GM18907 (cell line): ENCODE results near the gene ADIPOQ.
"Not testable (repeated sequence)": the region's sequence is repeated elsewhere in the genome, so short reads cannot be mapped to it uniquely, and the experiment has no call there.

Source experiments
- ATAC-seq: cut with Tn5 transposase; IDR thresholded peaks from one replicate; pipeline ENCODE4 v1.9.1; 2021; ENCODE audit warnings: mild to moderate bottlenecking, moderate library complexity; ENCODE audit not compliant: unreplicated experiment

Gene ADIPOQ

GRCh38 chr3:186842426-186843038, at the start of gene ADIPOQ:
ADIPOQ (plus strand) TSS chr3:186842710; CDS start chr3:186853059, 10,349 bp downstream.
- no peak for ATAC-seq

DNA sequence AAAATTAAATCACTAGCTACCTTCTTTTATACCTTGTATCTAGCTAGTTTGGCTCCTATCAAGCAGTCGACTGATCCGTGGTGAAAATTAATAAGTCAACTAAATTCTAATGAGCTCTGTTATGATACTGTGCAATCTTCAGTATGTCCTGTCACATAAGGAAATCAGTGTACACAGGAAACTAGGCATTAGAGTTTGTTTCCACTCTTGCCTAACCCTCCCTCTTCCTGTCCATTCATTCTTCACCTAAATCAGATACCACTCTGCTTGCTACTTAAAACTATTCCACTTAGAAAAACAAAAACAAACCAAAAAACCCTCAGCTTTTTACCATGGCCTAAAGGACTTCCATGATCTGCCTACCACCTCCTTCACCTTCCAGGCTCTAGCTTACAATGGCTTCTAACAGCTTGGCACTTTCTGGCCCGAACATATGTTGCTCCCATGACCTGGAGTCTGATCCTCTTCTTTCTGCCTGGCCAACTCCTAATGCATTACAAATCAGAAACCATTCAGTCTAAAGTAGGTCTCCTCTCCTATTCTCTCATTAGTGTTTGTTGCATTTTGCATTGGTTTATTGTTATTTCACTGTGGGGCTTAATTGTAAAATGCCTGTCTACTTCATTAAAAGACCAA, 44.2 kb upstream of the ADIPOQ start:
- ATAC-seq: no peak

GRCh38 chr3:186800285-186800684, 42.2 kb upstream of the ADIPOQ start:
- ATAC-seq: no peak

DNA sequence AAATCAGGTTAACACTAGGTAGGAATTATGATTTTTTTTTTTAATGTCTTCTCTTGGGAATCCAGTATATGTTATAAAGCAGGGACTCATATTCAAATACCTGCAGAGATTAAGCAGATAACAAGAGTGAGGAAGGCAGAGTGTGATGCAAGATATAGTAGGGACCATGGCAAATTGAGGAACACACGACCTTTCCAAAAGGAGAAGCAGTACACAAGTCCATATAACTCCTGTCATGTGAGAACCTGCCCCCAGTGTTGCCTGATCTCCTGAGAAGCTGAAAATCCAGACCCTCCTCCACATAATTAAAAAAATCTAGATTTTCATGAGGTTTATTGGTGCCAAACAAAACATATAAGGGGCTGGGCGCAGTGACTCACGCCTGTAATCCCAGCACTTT, 39.8 kb upstream of the ADIPOQ start:
- no peak for ATAC-seq

GRCh38 chr3:186803447-186803846, 39.1 kb upstream of the ADIPOQ start:
- not testable (repeated sequence) for ATAC-seq

- ATAC-seq: peak; percentile 93
Observed at GRCh38 chr3:186806089-186807055, 36.1 kb upstream of the ADIPOQ start, which contains the start of gene RFC4. RFC4 (minus strand) TSS chr3:186806482; CDS start chr3:186804713, 1,769 bp downstream.

DNA sequence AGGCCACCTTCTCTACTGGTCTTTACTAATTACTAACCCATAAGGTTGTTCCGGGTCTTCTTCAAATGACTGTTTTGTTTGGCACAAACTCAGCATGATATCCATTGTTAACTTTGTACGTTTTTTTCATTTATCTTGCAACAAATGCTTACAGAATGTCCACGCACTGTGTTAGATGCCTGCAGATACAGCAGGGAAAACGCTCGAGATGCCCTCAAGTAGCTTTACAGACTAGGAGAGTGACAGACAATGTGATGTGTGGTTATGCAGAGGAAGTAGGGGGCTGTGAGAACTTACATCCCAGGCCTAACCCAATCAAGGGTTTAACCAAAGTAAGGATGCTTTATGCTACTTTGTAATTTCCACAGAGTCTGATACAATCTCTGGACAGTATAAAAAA, 35.3 kb upstream of the ADIPOQ start:
- no peak for ATAC-seq

GRCh38 chr3:186810336-186810996, 32.0 kb upstream of the ADIPOQ start:
- ATAC-seq: no peak

GRCh38 chr3:186811313-186811712, 31.2 kb upstream of the ADIPOQ start:
- ATAC-seq: not testable (repeated sequence)

DNA sequence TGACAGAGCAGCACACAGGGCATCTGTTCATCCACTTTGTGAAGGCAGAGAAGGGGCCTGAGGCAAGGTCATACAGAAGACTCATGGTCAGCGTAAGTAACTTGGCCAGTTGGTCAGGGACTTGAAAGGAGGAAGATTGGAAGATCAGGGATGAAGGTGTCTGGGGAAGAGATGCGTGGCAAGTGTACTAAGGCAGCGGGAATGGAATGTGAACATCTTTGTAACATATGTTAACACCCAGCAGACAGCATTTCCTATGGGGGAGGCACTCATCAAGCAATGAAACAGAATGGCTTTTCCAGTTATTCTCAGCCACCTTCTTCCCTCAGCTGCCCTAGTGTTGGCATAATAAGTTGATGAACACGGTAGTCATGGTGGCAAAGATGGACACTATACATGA, 28.4 kb upstream of the ADIPOQ start:
- no peak for ATAC-seq

- ATAC-seq: no peak
Observed at GRCh38 chr3:186815435-186815834, 27.1 kb upstream of the ADIPOQ start.

GRCh38 chr3:186818516-186818915, 24.0 kb upstream of the ADIPOQ start:
- no peak for ATAC-seq

- no peak for ATAC-seq
Observed at GRCh38 chr3:186818956-186819355, 23.6 kb upstream of the ADIPOQ start.

DNA sequence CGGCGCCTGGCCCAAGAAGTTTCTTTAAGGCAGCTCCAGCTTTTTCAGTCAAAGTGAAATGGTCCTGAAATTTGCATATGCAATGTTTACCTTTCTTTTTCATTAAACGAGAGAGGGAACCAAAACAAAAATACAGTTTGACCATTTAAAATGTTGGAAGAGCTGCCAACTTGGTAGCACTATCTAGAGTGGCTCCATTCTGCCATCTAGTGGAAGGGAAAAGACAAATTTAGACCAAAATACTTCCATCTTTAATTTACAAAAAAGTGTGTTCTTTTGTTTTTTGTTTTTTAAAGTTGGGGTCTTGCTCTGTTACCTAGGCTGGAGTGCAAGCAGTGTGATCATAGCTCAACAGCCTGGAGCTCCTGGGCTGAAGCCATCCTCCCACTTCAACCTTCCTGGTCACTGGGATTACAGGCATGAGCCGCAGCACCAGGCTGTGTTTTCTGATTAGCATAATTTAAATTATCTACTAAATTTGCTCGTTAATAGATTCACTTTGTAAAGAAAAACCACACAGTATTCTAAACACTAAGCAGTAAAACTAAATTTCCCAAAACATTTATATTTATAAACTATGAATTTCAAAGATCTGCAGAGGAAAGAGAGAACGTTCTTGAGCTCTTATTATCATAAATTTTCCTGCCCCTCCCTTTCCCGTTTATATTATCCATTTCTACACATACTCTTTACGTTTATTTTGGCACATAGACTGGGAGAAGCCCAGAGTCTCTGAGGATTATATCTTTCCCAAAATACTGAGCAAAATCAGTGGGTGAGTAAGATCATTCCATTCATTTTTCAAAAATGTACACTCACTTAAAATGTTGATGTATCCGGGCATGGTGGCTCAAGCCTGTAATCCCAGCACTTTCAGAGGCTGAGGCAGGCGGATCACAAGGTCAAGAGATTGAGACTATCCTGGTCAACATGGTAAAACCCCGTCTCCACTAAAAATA, 20.8 kb upstream of the ADIPOQ start:
- no peak for ATAC-seq

GRCh38 chr3:186822388-186822759, 20.1 kb upstream of the ADIPOQ start:
- not testable (repeated sequence) for ATAC-seq

DNA sequence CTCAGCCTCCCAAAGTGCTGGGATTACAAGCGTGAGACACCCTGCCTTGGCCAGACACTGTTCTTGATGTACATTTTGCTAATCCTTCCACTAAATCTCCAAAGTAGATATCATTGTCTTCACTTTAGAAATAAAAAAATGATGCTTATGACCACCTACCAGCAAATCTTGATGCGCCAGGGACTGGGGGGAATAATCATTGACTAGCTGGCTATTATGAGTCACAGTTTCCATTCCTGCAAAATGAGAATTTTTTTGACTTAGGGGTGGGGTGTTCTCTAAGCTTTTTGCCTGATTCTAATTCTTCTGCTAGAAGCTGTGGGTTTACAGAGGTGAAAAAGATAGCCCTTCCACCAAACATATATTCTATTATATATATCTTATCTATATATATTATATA, 19.1 kb upstream of the ADIPOQ start:
- no peak for ATAC-seq

DNA sequence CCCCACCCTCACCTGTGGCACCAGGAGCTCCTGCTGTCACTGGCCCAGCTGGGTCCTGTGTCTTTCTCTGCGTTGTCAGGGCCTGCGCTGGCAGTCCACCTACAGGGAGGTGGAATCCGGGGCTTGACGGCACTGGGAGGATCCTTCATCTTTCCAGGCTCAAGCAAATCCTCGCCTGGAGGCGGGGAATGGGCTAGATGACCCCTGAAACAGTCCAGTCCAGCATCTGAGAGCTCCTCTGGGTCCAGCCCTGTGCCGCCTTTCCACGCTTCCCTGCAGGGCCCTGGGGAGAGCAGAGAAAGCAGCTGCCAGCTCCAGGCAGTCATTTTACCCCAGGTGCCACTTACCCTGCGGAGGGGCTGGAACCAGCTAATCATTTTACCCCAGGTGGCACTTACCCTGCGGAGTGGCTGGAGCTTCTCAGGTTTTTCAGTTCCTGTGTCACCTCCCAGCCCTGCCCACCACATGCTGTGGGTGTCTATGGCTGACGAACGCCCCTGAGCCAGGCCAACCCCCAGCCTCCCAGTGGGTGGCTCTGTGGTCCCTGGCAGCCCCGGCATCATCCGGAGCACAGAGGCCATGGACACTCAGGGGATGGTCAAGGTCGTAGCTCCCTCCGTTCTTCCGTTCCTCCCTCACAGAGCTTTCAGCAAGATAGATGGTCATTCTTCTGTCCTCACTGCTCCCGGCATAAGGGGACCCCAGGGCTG, 17.9 kb upstream of the ADIPOQ start:
- no peak for ATAC-seq

- ATAC-seq: no peak
Observed at GRCh38 chr3:186825294-186825821, 17.2 kb upstream of the ADIPOQ start.

DNA sequence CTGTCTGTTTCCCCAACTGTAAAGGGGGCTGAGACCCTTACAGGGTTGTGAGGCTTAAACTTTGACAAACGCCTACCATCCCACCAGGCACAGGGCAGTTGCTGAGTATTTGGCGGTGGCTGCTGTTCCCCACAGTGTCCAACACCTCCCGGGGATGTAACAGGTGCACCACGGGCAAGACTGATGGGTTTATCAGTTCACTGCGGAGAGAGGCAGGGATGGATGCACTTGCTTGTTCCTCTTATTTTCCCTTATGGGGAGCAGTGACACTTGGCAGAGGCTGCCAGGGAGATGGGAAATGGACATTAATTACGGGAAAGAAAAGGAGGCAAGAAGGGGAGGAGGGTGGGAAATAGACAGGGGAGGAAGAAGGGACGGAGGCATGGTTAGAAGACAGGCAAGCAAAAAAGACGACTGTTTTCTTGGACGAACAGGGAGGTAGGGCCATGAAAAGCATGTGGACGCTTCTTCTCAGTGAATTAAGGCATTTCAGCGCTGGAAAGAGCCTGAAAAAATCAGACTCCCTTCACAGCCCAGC, 16.6 kb upstream of the ADIPOQ start:
- ATAC-seq: no peak
